H9 (cell line): ENCODE results near the gene PSTPIP1. TPM values are rescaled to one million over a fixed set of nuclear protein-coding genes. Genes with fewer than 3 reads are reported as not detected.

ENCODE experiments used
- DNase-seq: peaks from one replicate; pipeline ENCODE4 v3.0.0-alpha.2; 2017
- H2AFZ ChIP-seq: one replicate; pipeline ENCODE4 v1.6.1; 2013; ENCODE audit warnings: mild to moderate bottlenecking, low read length, control low read depth, moderate library complexity
- H2AK5ac ChIP-seq: 2 replicates; pipeline ENCODE4 v1.6.1; 2013; ENCODE audit warnings: low read length, control low read depth, mixed read lengths; ENCODE audit not compliant: insufficient read length
- H2BK120ac ChIP-seq: one replicate; pipeline ENCODE4 v1.6.1; 2013; ENCODE audit warnings: low read depth, mild to moderate bottlenecking, low read length, control low read depth, inconsistent platforms; ENCODE audit not compliant: poor library complexity, severe bottlenecking
- H2BK12ac ChIP-seq: 2 replicates; pipeline ENCODE4 v1.6.1; 2013; ENCODE audit warnings: low read length, control low read depth, mixed read lengths, low read depth; ENCODE audit not compliant: insufficient read length
- H2BK15ac ChIP-seq: 2 replicates; pipeline ENCODE4 v1.6.1; 2013; ENCODE audit warnings: low read depth, low read length, control low read depth
- H2BK20ac ChIP-seq: one replicate; pipeline ENCODE4 v1.6.1; 2013; ENCODE audit warnings: low read depth, mild to moderate bottlenecking, low read length, control low read depth, inconsistent platforms; ENCODE audit not compliant: poor library complexity, severe bottlenecking
- H2BK5ac ChIP-seq: 2 replicates; pipeline ENCODE4 v1.6.1; 2013; ENCODE audit warnings: low read length, control low read depth, mixed read lengths; ENCODE audit not compliant: insufficient read length
- H3K14ac ChIP-seq: 2 replicates; pipeline ENCODE4 v1.6.1; 2013; ENCODE audit warnings: low read length, control low read depth; ENCODE audit not compliant: insufficient read depth
- H3K18ac ChIP-seq: 2 replicates; pipeline ENCODE4 v1.6.1; 2013; ENCODE audit warnings: low read depth, mild to moderate bottlenecking, mixed read lengths, low read length, control low read depth; ENCODE audit not compliant: insufficient read length
- H3K23ac ChIP-seq: 2 replicates; pipeline ENCODE4 v1.6.1; 2013; ENCODE audit warnings: low read length, control low read depth, mixed read lengths, low read depth; ENCODE audit not compliant: insufficient read length
- H3K23me2 ChIP-seq: 2 replicates; pipeline ENCODE4 v1.6.1; 2013; ENCODE audit warnings: low read depth, mild to moderate bottlenecking, mixed read lengths, low read length, control low read depth; ENCODE audit not compliant: insufficient read length, poor library complexity, severe bottlenecking
- H3K27ac ChIP-seq: 2 replicates; pipeline ENCODE4 v1.5.1; 2013; ENCODE audit warnings: low read length, control low read depth, mixed read lengths, low read depth; ENCODE audit not compliant: insufficient read length
- H3K27me3 ChIP-seq: 2 replicates; pipeline ENCODE4 v1.6.1; 2013; ENCODE audit warnings: low read length, control low read depth, inconsistent platforms; ENCODE audit not compliant: insufficient read depth
- H3K4ac ChIP-seq: 2 replicates; pipeline ENCODE4 v1.6.1; 2013; ENCODE audit warnings: low read depth, mild to moderate bottlenecking, control low read depth, inconsistent platforms, low read length, moderate library complexity
- H3K4me1 ChIP-seq: 2 replicates; pipeline ENCODE4 v1.6.1; 2013; ENCODE audit warnings: low read length, control low read depth, inconsistent platforms; ENCODE audit not compliant: insufficient read depth
- H3K4me2 ChIP-seq: 2 replicates; pipeline ENCODE4 v1.6.1; 2013; ENCODE audit warnings: low read length, control low read depth, mixed read lengths; ENCODE audit not compliant: insufficient read length, insufficient read depth
- H3K56ac ChIP-seq: 2 replicates; pipeline ENCODE4 v1.6.1; 2013; ENCODE audit warnings: low read depth, mild to moderate bottlenecking, mixed read lengths, low read length, control low read depth; ENCODE audit not compliant: insufficient read length
- H3K79me1 ChIP-seq: 2 replicates; pipeline ENCODE4 v1.6.1; 2013; ENCODE audit warnings: low read depth, mild to moderate bottlenecking, moderate library complexity, low read length, control low read depth, inconsistent platforms; ENCODE audit not compliant: insufficient read depth, poor library complexity, severe bottlenecking
- H3K79me2 ChIP-seq: 2 replicates; pipeline ENCODE4 v1.6.1; 2013; ENCODE audit warnings: low read length, control low read depth, inconsistent platforms; ENCODE audit not compliant: insufficient read depth
- H3K9ac ChIP-seq: 2 replicates; pipeline ENCODE4 v1.6.1; 2013; ENCODE audit warnings: low read length, control low read depth, mixed read lengths; ENCODE audit not compliant: insufficient read length; ENCODE audit errors: extremely low read depth
- H3K9me3 ChIP-seq: one replicate; pipeline ENCODE4 v1.6.1; 2013; ENCODE audit warnings: low read depth, low read length, inconsistent platforms; ENCODE audit not compliant: control insufficient read depth
- H3T11ph ChIP-seq: one replicate; pipeline ENCODE4 v1.6.1; 2013; ENCODE audit warnings: mild to moderate bottlenecking, low read length, control low read depth, inconsistent platforms
- H4K20me1 ChIP-seq: one replicate; pipeline ENCODE4 v1.6.1; 2013; ENCODE audit not compliant: control insufficient read depth, insufficient read length, insufficient read depth
- H4K5ac ChIP-seq: 2 replicates; pipeline ENCODE4 v1.6.1; 2013; ENCODE audit warnings: low read depth, mild to moderate bottlenecking, mixed read lengths, low read length, control low read depth; ENCODE audit not compliant: insufficient read length
- H4K8ac ChIP-seq: replicated peaks from 2 replicates; pipeline ENCODE4 v1.6.1; 2013; ENCODE audit warnings: low read length, control low read depth, mixed read lengths, low read depth; ENCODE audit not compliant: insufficient read length
- H4K91ac ChIP-seq: 2 replicates; pipeline ENCODE4 v1.6.1; 2013; ENCODE audit warnings: low read depth, mild to moderate bottlenecking, moderate library complexity, mixed read lengths, low read length, control low read depth; ENCODE audit not compliant: insufficient read length
- H3K27ac Mint-ChIP-seq, 3 experiments: 2 replicates in 2 of 3; 3 replicates in 1 of 3; pipeline ENCODE4 v1.8.0; 2020 to 2021; ENCODE audit warnings: mixed read lengths in 3 of 3, mild to moderate bottlenecking in 1 of 3, moderate library complexity in 1 of 3
- H3K27me3 Mint-ChIP-seq: 2 replicates; pipeline ENCODE4 v1.8.0; 2021; ENCODE audit warnings: low read depth, mild to moderate bottlenecking, moderate library complexity, mixed read lengths
- H3K36me3 Mint-ChIP-seq, 3 experiments: 2 replicates in 2 of 3; 3 replicates in 1 of 3; pipeline ENCODE4 v1.8.0; 2020 to 2021; ENCODE audit warnings: low read depth in 3 of 3, mixed read lengths in 3 of 3; ENCODE audit not compliant: insufficient read depth in 1 of 3
- H3K4me1 Mint-ChIP-seq, 2 experiments: 2 replicates each; pipeline ENCODE4 v1.8.0; 2020; ENCODE audit warnings: mixed read lengths in 2 of 2
- H3K4me3 Mint-ChIP-seq, 2 experiments: 2 replicates in 1 of 2; 3 replicates in 1 of 2; pipeline ENCODE4 v1.8.0; 2020 to 2021; ENCODE audit warnings: mild to moderate bottlenecking in 2 of 2, mixed read lengths in 2 of 2, moderate library complexity in 1 of 2
- H3K9me3 Mint-ChIP-seq, 2 experiments: 2 replicates in 1 of 2; 3 replicates in 1 of 2; pipeline ENCODE4 v1.8.0; 2020; ENCODE audit warnings: mild to moderate bottlenecking in 2 of 2, mixed read lengths in 2 of 2, moderate library complexity in 1 of 2
- CTCF ChIP-seq: fragments of 200-600 bp; sonication (generic); conservative IDR thresholded peaks from 3 replicates; pipeline ENCODE4 v1.8.0; 2021; ENCODE audit warnings: antibody characterized with exemption, mild to moderate bottlenecking
- WGBS: extraction: QIAGEN DNeasy Blood & Tissue Kit; methylation state at CpG from one replicate; pipeline ENCODE4 v1.1.7; 2013; ENCODE audit warnings: missing lambda C conversion rate, low lambda C conversion rate, mixed read lengths; ENCODE audit not compliant: insufficient read length; ENCODE audit errors: extremely low coverage; 5-methylcytosine and 5-hydroxymethylcytosine counted together
- total RNA-seq: library from RNA; stranded (reverse); gene quantifications from 2 replicates; pipeline ENCODE4 v1.2.1, GENCODE V29; 2021

The PSTPIP1 gene
- total RNA-seq, 1 experiment from 2014 or later = 1.8 TPM

DNA sequence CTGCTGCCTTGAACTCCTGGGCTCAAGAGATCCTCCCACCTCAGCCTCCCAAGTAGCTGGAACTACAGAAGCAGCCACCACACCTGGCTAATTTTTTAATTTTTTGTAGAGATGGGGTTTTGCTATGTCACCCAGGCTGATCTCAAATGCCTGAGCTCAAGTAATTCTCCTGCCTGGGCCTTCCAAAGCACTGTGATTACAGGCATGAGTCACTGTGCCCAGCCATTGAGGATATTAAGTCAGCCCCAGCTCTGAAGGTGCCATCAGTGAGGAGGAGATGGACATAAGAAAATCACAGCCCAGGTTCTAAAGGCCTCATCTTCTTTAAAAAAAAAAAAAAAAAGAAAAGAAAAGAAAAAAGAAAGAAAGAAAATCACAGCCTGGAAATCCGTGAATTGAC is 26.6 kb upstream of the PSTPIP1 start:
- Histone ChIP-seq H3K27ac (no peak overlapping the region), H4K5ac (no peak overlapping the region), H4K8ac (no peak overlapping the region), H4K91ac (no peak overlapping the region), H3K23ac (no peak overlapping the region), H2BK20ac (no peak overlapping the region), H3K56ac (no peak overlapping the region), H2AK5ac (no peak overlapping the region), H3K9me3 (no peaks in the 10 kb centered on the region), H2BK120ac (no peak overlapping the region), H2BK5ac (no peak overlapping the region), H3K23me2 (no peaks in the 10 kb centered on the region), H3T11ph (no peak overlapping the region), H3K27me3 (no peaks in the 10 kb centered on the region), H3K79me2 (no peaks in the 10 kb centered on the region), H4K20me1 (no peaks in the 10 kb centered on the region), H3K9ac (no peak overlapping the region), H2BK15ac (no peak overlapping the region), H3K4me1 (no peaks in the 10 kb centered on the region), H2AFZ (no peak overlapping the region), H3K18ac (no peak overlapping the region), H2BK12ac (no peak overlapping the region), H3K14ac (no peak overlapping the region), H3K4me2 (no peak overlapping the region), H3K4ac (no peak overlapping the region), H3K79me1 (no peaks in the 10 kb centered on the region)
- Mint-ChIP-seq H3K27me3 (no peaks in the 10 kb centered on the region), H3K27ac (no peak overlapping the region), H3K9me3 (no peaks in the 10 kb centered on the region), H3K4me1 (peaks cover 4 to 15% of the 10 kb centered on the region in 2 experiments; a peak in 2 of 4 replicates), H3K4me3 (no peak overlapping the region), H3K36me3 (no peaks in the 10 kb centered on the region)
- WGBS = no CpG with 5 or more reads among the region's 1 CpG
- no peak for TF ChIP-seq CTCF
- no peak for DNase-seq
